OCI-LY7 (cell line): ENCODE results near the gene HSPBAP1.

Source experiments
- CTCF ChIP-seq: fragments of 200-600 bp; sonication (generic); conservative IDR thresholded peaks from 2 replicates; pipeline ENCODE4 v1.5.1; 2014; ENCODE audit warnings: mild to moderate bottlenecking, antibody characterized with exemption, low read length, moderate library complexity, mixed read lengths
- EZH2phosphoT487 ChIP-seq: fragments of 200-600 bp; sonication (generic); IDR thresholded peaks from 2 replicates; pipeline ENCODE4 v1.6.1; 2018; ENCODE audit warnings: low read depth, borderline replicate concordance, mild to moderate bottlenecking, mixed run types, antibody characterized with exemption, low read length, moderate library complexity, mixed read lengths

- no peak for TF ChIP-seq CTCF
- no peak for TF ChIP-seq EZH2phosphoT487
These were observed 2.1 kb upstream of the HSPBAP1 start for GRCh38 chr3:122795674-122796195.
